Activated T-cell treated with anti-CD3 and anti-CD28 coated beads, Interleukin-2, amount 50 U/mL, for 24 hours (primary cell): ENCODE data around the gene NHSL1.

Experiments
- DNase-seq: peaks from one replicate; pipeline ENCODE4 v3.0.0-alpha.2; 2020
- H3K27ac Mint-ChIP-seq: 2 replicates; pipeline ENCODE4 v1.8.0; 2020; ENCODE audit warnings: mild to moderate bottlenecking, mixed read lengths
- H3K27me3 Mint-ChIP-seq: 2 replicates; pipeline ENCODE4 v1.8.0; 2020; ENCODE audit warnings: mixed read lengths
- H3K36me3 Mint-ChIP-seq: 2 replicates; pipeline ENCODE4 v1.8.0; 2020; ENCODE audit warnings: low read depth, mixed read lengths
- H3K4me1 Mint-ChIP-seq: 2 replicates; pipeline ENCODE4 v1.8.0; 2020; ENCODE audit warnings: low read depth, mixed read lengths
- H3K4me3 Mint-ChIP-seq: 2 replicates; pipeline ENCODE4 v1.8.0; 2020; ENCODE audit warnings: mild to moderate bottlenecking, moderate library complexity, mixed read lengths
- H3K9me3 Mint-ChIP-seq: 2 replicates; pipeline ENCODE4 v1.8.0; 2020; ENCODE audit warnings: mixed read lengths

The NHSL1 gene

DNA sequence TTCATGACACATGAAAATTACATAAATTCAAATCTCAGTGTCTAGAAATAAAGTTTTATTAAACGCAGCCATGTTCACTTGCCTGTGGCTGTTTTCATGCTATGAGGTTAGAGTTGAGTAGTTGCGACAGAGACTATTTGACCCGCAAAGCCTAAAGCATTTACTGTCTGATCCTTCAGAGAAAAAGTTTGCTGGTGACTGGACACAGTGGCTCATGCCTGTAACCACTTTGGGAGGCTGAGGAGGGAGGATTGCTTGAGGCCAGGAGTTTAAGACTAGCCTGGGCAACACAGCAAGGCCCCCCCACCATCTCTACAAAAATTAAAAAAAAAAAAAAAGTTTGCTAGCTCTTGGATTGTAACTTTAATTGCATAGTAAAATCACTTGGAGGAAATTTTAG, 112.4 kb downstream of the NHSL1 start:
- Mint-ChIP-seq H3K9me3 (no peaks in the 10 kb centered on the region), H3K36me3 (no peaks in the 10 kb centered on the region), H3K4me1 (no peaks in the 10 kb centered on the region), H3K27ac (no peak overlapping the region), H3K4me3 (no peak overlapping the region), H3K27me3 (peaks cover 15% of the 10 kb centered on the region)
- no peak for DNase-seq

GRCh38 chr6:138383776-138384175, 115.5 kb downstream of the NHSL1 start:
- H3K27ac Mint-ChIP-seq, result no peak overlapping the region
- peaks cover 3% of the 10 kb centered on the region for H3K27me3 Mint-ChIP-seq
- H3K4me1 Mint-ChIP-seq, result no peaks in the 10 kb centered on the region
- no peaks in the 10 kb centered on the region for H3K9me3 Mint-ChIP-seq
- no peak overlapping the region for H3K4me3 Mint-ChIP-seq
- DNase-seq, result no peak
- H3K36me3 Mint-ChIP-seq, result no peaks in the 10 kb centered on the region

DNA sequence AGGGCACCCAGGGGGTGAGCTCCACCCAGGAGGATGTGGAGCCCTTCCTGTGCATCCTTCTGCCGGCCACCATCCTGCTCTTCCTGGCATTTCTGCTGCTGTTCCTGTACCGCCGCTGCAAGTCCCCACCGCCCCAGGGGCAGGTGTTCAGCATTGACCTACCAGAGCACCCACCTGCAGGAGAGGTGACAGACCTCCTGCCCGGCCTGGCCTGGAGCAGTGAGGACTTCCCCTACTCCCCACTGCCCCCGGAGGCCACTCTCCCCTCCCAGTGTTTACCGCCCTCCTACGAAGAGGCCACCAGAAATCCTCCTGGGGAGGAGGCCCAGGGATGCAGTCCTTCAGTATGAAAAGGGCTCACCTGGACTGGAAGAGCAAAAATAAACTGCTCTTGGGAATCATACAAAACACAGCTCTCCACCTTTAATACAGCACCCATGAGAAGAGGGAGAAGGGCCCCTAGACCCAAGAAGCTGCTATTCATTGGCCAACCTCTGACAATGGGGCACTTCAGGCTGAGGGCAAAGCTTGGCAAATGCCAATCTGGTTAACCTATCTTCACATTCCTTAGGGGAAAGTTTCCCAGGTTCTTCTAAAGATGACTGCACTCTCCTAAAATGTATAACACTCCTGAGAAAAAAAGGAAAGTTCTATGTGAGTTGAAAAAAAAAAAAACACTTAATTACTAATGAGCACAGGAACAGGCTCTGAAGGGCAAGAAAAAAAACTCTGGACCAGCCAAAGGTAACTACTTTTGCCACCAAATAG, 116.6 kb downstream of the NHSL1 start:
- Mint-ChIP-seq H3K9me3 (no peaks in the 10 kb centered on the region), H3K36me3 (no peaks in the 10 kb centered on the region), H3K27ac (no peak overlapping the region), H3K4me1 (no peaks in the 10 kb centered on the region), H3K27me3 (no peaks in the 10 kb centered on the region), H3K4me3 (no peak overlapping the region)
- DNase-seq, result no peak

DNA sequence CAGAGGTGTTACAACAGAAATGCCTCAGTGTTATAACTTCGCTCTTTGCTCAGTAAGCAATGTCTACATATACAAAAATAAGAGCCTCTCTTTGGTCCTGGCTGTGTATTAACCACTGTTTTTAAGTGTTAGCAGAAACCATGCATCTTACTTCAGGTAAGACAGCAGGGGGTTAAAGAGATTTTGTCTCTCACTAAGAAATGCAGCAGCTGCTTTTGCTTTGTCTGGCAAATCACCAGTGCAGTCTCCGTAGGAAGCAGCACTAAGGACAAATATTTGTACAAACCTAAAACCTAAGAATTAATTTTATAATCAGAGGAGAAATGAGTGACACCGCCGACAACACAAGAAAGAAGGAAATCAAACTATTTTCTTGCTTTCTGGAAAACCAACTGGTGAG, 120.8 kb downstream of the NHSL1 start:
- Mint-ChIP-seq H3K36me3 (no peaks in the 10 kb centered on the region), H3K4me3 (no peak overlapping the region), H3K9me3 (no peaks in the 10 kb centered on the region), H3K27me3 (no peaks in the 10 kb centered on the region), H3K4me1 (no peaks in the 10 kb centered on the region), H3K27ac (no peak overlapping the region)
- no peak for DNase-seq

- Mint-ChIP-seq H3K36me3 (no peaks in the 10 kb centered on the region), H3K4me1 (no peaks in the 10 kb centered on the region), H3K9me3 (no peaks in the 10 kb centered on the region), H3K27ac (no peak within 1 kb of the TSS), H3K27me3 (no peaks in the 10 kb centered on the region), H3K4me3 (no peak within 1 kb of the TSS)
- DNase-seq, result no peak
These were observed 121.5 kb downstream of the NHSL1 start, which contains the start of gene SMIM28 for GRCh38 chr6:138377844-138378243. SMIM28 (plus strand) TSS chr6:138377905; CDS start chr6:138378073, 168 bp downstream.

DNA sequence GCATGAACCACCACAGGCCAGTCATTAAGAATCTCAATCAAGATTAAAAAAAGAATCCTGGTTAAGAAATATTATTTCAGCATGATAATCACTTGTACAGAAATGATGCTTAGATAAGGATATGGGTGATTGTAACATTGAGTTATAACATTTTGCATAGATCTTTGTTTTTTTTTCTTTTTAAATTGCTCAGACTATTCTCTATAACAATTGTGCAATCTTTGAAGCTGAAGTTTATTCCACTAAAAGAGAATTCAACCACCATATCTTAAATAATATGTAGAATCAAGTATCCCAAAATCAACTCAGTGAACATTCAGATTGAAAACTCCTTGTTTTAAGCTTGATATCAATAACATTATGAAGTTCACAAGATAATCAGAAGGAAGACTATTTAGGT, 122.3 kb downstream of the NHSL1 start:
- DNase-seq, result no peak
- Mint-ChIP-seq H3K27me3 (no peaks in the 10 kb centered on the region), H3K9me3 (no peaks in the 10 kb centered on the region), H3K36me3 (no peaks in the 10 kb centered on the region), H3K4me3 (no peak overlapping the region), H3K4me1 (peaks cover 2% of the 10 kb centered on the region), H3K27ac (no peak overlapping the region)

- Mint-ChIP-seq H3K36me3 (no peaks in the 10 kb centered on the region), H3K4me1 (peaks cover 2% of the 10 kb centered on the region), H3K9me3 (no peaks in the 10 kb centered on the region), H3K27ac (no peak overlapping the region), H3K4me3 (no peak overlapping the region), H3K27me3 (peaks cover 2% of the 10 kb centered on the region)
- DNase-seq, result no peak
These were observed 124.5 kb downstream of the NHSL1 start for GRCh38 chr6:138374815-138375214.

GRCh38 chr6:138374230-138374629, 125.1 kb downstream of the NHSL1 start:
- no peak for DNase-seq
- Mint-ChIP-seq H3K4me3 (no peak overlapping the region), H3K27ac (no peak overlapping the region), H3K4me1 (peaks cover 2% of the 10 kb centered on the region), H3K27me3 (peaks cover 3% of the 10 kb centered on the region), H3K9me3 (no peaks in the 10 kb centered on the region), H3K36me3 (no peaks in the 10 kb centered on the region)

DNA sequence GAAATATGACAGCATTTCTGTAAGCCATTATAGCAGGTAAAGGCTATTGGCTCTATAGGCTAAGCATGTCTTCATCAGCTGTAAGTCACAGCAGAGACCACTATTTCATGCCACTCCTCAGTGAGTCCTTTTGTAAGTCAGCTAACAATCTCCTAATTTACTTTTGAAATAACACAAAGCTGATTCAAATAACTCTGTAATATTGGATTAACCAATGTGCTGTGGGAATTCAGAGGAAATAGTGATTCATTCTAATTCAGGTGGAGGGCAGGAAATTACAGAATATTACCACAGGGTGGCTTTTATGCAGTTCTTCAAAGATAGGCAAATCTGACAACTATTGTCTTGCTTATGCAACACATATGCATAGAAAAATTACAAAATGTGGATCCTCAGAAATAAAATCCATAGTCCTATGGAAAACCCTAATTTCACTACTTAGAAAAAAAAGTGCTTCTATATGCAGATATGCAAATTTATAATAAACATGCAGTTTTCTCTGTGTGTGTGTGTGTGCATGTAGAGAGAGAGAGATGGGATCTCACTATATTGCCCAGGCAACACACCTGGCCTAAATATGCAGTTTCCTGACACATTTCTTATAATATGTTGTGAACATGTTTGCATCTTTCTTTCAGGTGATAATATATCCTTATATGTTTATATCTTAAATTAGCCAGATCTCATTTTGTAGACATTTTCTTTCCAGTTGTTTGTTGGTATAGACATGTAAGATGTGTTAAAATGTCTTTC, 126.4 kb downstream of the NHSL1 start:
- peaks cover 2% of the 10 kb centered on the region for H3K4me1 Mint-ChIP-seq
- H3K4me3 Mint-ChIP-seq, result no peak overlapping the region
- H3K27ac Mint-ChIP-seq, result no peak overlapping the region
- H3K27me3 Mint-ChIP-seq, result peaks cover 11% of the 10 kb centered on the region
- DNase-seq, result no peak
- no peaks in the 10 kb centered on the region for H3K9me3 Mint-ChIP-seq
- H3K36me3 Mint-ChIP-seq, result no peaks in the 10 kb centered on the region
